GM12878 (cell line): ENCODE results near the gene F11. TPM values are rescaled to one million over a fixed set of nuclear protein-coding genes. Genes with fewer than 3 reads are reported as not detected.

Experiments
- ATAC-seq: fragments of 200-7000 bp; cut with Tn5 transposase; 3 replicates; pipeline ENCODE4 v1.9.1; 2020; ENCODE audit warnings: mild to moderate bottlenecking, moderate library complexity
- BruUV-seq: library from RNA; stranded (reverse); fragments of 400-500 nt; replicated peaks from 2 replicates; lab custom pipeline; 2021; lab: Mats Ljungman, UMichigan
- CTCF ChIA-PET: fragments of 300-600 bp; sonication (Branson Sonifier 250); formaldehyde crosslinking; extraction: SDS; loops from one replicate; lab custom pipeline; 2021; ENCODE audit warnings: inconsistent platforms; lab: Yijun Ruan, JAX
- POLR2A ChIA-PET: fragments of 350-600 bp; formaldehyde crosslinking; extraction: SDS; loops from one replicate; lab custom pipeline; 2021; ENCODE audit warnings: inconsistent platforms; lab: Charles Lee
- RAD21 ChIA-PET: fragments of 300-600 bp; sonication (Branson Sonifier 250); formaldehyde crosslinking; loops from one replicate; lab custom pipeline; 2023; ENCODE audit warnings: antibody characterized with exemption; ENCODE audit not compliant: unreplicated experiment; lab: Charles Lee
- SMC1A ChIA-PET: fragments of 300-600 bp; sonication (Branson Sonifier 250); formaldehyde crosslinking; loops from one replicate; lab custom pipeline; 2023; ENCODE audit not compliant: unreplicated experiment, uncharacterized antibody; lab: Charles Lee
- DNase-seq: peaks from one replicate; pipeline ENCODE4 v3.0.0-alpha.2; 2011; ENCODE audit warnings: low read depth, low spot score
- FAIRE-seq: peaks from 3 replicates; lab custom pipeline; 2011; peaks lifted over from hg19 to GRCh38; lab: Jason Lieb, UNC
- H2AFZ ChIP-seq: 2 replicates; pipeline ENCODE4 v1.6.0; 2011; ENCODE audit warnings: low read depth, low read length, control low read depth; ENCODE audit not compliant: control insufficient read depth
- H3K27ac ChIP-seq: 2 replicates; pipeline ENCODE4 v1.5.1; 2011; ENCODE audit warnings: control low read depth; ENCODE audit not compliant: control insufficient read depth, insufficient read depth
- H3K27me3 ChIP-seq, 2 experiments: replicated peaks in 1 of 2; 2 replicates each; pipeline versions ENCODE4 v1.6.0 to v1.6.1; 2011; ENCODE audit warnings: low read length in 1 of 2; ENCODE audit not compliant: control insufficient read depth in 2 of 2, insufficient read depth in 2 of 2
- H3K36me3 ChIP-seq, 2 experiments: 2 replicates each; pipeline ENCODE4 v1.5.1; 2011; ENCODE audit warnings: low read length in 1 of 2; ENCODE audit not compliant: control insufficient read depth in 2 of 2, insufficient read depth in 2 of 2
- H3K4me1 ChIP-seq: 2 replicates; pipeline ENCODE4 v1.6.1; 2011; ENCODE audit warnings: mild to moderate bottlenecking, low read length, moderate library complexity, mixed read lengths; ENCODE audit not compliant: control insufficient read depth, insufficient read depth
- H3K4me2 ChIP-seq: 2 replicates; pipeline ENCODE4 v1.6.0; 2011; ENCODE audit warnings: control low read depth; ENCODE audit not compliant: control insufficient read depth, insufficient read depth
- H3K4me3 ChIP-seq: fragments of 200-600 bp; sonication (generic); 2 replicates; pipeline ENCODE4 v1.5.1; 2016
- H3K79me2 ChIP-seq: 2 replicates; pipeline ENCODE4 v1.6.0; 2011; ENCODE audit warnings: low read length; ENCODE audit not compliant: control insufficient read depth, insufficient read depth
- H3K9ac ChIP-seq: 2 replicates; pipeline ENCODE4 v1.8.0; 2011; ENCODE audit warnings: low read length, control low read depth, mixed read lengths; ENCODE audit not compliant: control insufficient read depth, insufficient read depth
- H3K9me3 ChIP-seq: replicated peaks from 3 replicates; pipeline ENCODE4 v1.5.1; 2011; ENCODE audit warnings: mild to moderate bottlenecking, low read length; ENCODE audit not compliant: control insufficient read depth, insufficient read depth
- H4K20me1 ChIP-seq: 2 replicates; pipeline ENCODE4 v1.6.0; 2011; ENCODE audit not compliant: control insufficient read depth, insufficient read depth
- BCL3 ChIP-seq: IDR thresholded peaks from 2 replicates; pipeline ENCODE4 v1.6.1; 2011; ENCODE audit warnings: borderline replicate concordance, low read depth, mild to moderate bottlenecking, moderate library complexity, low read length; ENCODE audit not compliant: insufficient read depth, poor library complexity, severe bottlenecking
- HSF1 ChIP-seq: fragments of 150-350 bp; IDR thresholded peaks from 2 replicates; pipeline ENCODE4 v1.6.1; 2014; ENCODE audit warnings: mild to moderate bottlenecking, low read depth, low read length
- PBX3 ChIP-seq: IDR thresholded peaks from 2 replicates; pipeline ENCODE4 v1.6.1; 2011; ENCODE audit warnings: mild to moderate bottlenecking, low read depth, low read length, moderate library complexity; ENCODE audit not compliant: insufficient replicate concordance
- WGBS: methylation state at CpG from one replicate; pipeline ENCODE4 v1.1.6; 2016; ENCODE audit warnings: low lambda C conversion rate; ENCODE audit not compliant: insufficient replicate concordance, insufficient coverage; ENCODE audit errors: missing lambda C conversion rate; 5-methylcytosine and 5-hydroxymethylcytosine counted together
- in situ Hi-C: fragments of 300-500 bp; cut with MboI; formaldehyde crosslinking; loops from 9 replicates; pipeline ENCODE4 v1.14.3; 2018; ENCODE audit warnings: mixed read lengths
- intact Hi-C: fragments of 100-400 bp; cut with micrococcal nuclease; formaldehyde crosslinking; loops from one replicate; pipeline ENCODE4 v1.14.2; 2022; ENCODE audit not compliant: unreplicated experiment
- polyA plus RNA-seq, 11 experiments: library from polyadenylated mRNA; depleted of rRNA in 4 of 11; unstranded in 6 of 11; stranded (reverse) in 5 of 11; fragments of >200 nt; fragmentation: Nextera tagmentation in 4 of 11; fragmentation: Illumina TruSeq in 1 of 11; extraction: Ambion mirVana in 4 of 11; extraction: Trizol in 1 of 11; gene quantifications; 1 replicate in 1 of 11; 2 replicates in 10 of 11; pipeline versions ENCODE4 v1.2.1 to v1.2.3, GENCODE V29; 2011 to 2016; ENCODE audit warnings: inconsistent platforms in 2 of 11, missing spikeins in 2 of 11, low read depth in 1 of 11
- total RNA-seq, 4 experiments: library from RNA; depleted of rRNA in 3 of 4; stranded (reverse); fragments of >200 nt in 3 of 4; fragmentation: Illumina TruSeq in 1 of 4; extraction: Trizol in 1 of 4; gene quantifications; 2 replicates each; pipeline versions ENCODE4 v1.2.1 to v1.2.3, GENCODE V29; 2013 to 2021

F11 gene
- total and polyA plus RNA-seq, 10 of the 15 experiments (the other 5 are each of a cell fraction or from before 2014, with no cell fraction given): not detected

- ATAC-seq (no peak), DNase-seq (no peak), FAIRE-seq (no peak)
- Histone ChIP-seq H3K4me1 (no peaks in the 10 kb centered on the region), H3K9ac (no peak overlapping the region), H3K27ac (no peak overlapping the region), H3K4me2 (no peak overlapping the region), H2AFZ (no peak overlapping the region), H3K79me2 (no peaks in the 10 kb centered on the region), H3K27me3 (no peaks in the 10 kb centered on the region; a peak in 1 of 4 replicates), H3K36me3 (no peaks in the 10 kb centered on the region), H3K4me3 (no peak overlapping the region), H4K20me1 (no peaks in the 10 kb centered on the region), H3K9me3 (no peaks in the 10 kb centered on the region)
- POLR2A ChIA-PET: no interaction called here
- SMC1A ChIA-PET: no interaction called here
- WGBS: 67% methylated on average over 12 of the region's 12 CpGs
- intact Hi-C loops: no loop called here
- no TSS peak for BruUV-seq
- in situ Hi-C loops: no loop called here
- TF ChIP-seq HSF1 (no peak), PBX3 (peak; percentile 55), BCL3 (peak; percentile 93)
- CTCF ChIA-PET: no interaction called here
- RAD21 ChIA-PET: no interaction called here
These were observed 19.2 kb downstream of the F11 start for GRCh38 chr4:186285147-186285546.
